Measurements from ENCODE around the gene CNNM3. TPM values are rescaled to one million over a fixed set of nuclear protein-coding genes. Genes with fewer than 3 reads are reported as not detected.

Gene CNNM3
- total RNA-seq, 4 donors from 2014 or later: 15.4 to 30.0 (median 18.8) TPM

- TF ChIP-seq POLR2A (IDR thresholded peaks at IDR 0.05) (no peak), CTCF (IDR thresholded peaks at IDR 0.05) (no peak)
- peak in 1 of 2 donors; percentile 59 for DNase-seq (ENCODE audit: low spot score in 2 of 2)
- no peak overlapping the region for H3K4me3 ChIP-seq (ENCODE audit: low read depth, poor library complexity, severe bottlenecking)
- WGBS, 2 donors: 57 to 68% methylated on average over 20 of the region's 20 CpGs
- intact Hi-C loops (cut with DNase I; ENCODE audit: low total_unique reads): no loop called here
These were observed 44.1 kb upstream of the CNNM3 start for GRCh38 chr2:96771796-96772618.

- TF ChIP-seq POLR2A (IDR thresholded peaks at IDR 0.05) (no peak), CTCF (IDR thresholded peaks at IDR 0.05) (no peak)
- intact Hi-C loops (cut with DNase I; ENCODE audit: low total_unique reads): no loop called here
- no peak for DNase-seq (ENCODE audit: low spot score in 2 of 2)
- H3K4me3 ChIP-seq (ENCODE audit: low read depth, poor library complexity, severe bottlenecking): no peak overlapping the region
- 58 to 62% methylated on average over 12 of the region's 12 CpGs for WGBS, 2 donors
These were observed 43.0 kb upstream of the CNNM3 start for GRCh38 chr2:96772903-96773671.

GRCh38 chr2:96773922-96774321, 42.1 kb upstream of the CNNM3 start:
- no peak overlapping the region for H3K4me3 ChIP-seq (ENCODE audit: low read depth, poor library complexity, severe bottlenecking)
- no peak for DNase-seq (ENCODE audit: low spot score in 2 of 2)
- TF ChIP-seq CTCF (IDR thresholded peaks at IDR 0.05) (no peak), POLR2A (IDR thresholded peaks at IDR 0.05) (no peak)
- intact Hi-C loops (cut with DNase I; ENCODE audit: low total_unique reads): no loop called here
- WGBS, 2 donors: 45 to 58% methylated on average over 7 of the region's 7 CpGs

- DNase-seq (ENCODE audit: low spot score in 2 of 2): no peak
- intact Hi-C loops (cut with DNase I; ENCODE audit: low total_unique reads): no loop called here
- TF ChIP-seq CTCF (IDR thresholded peaks at IDR 0.05) (no peak), POLR2A (IDR thresholded peaks at IDR 0.05) (no peak)
- 0 to 56% methylated on average over 1 of the region's 1 CpG for WGBS, 2 donors
- H3K4me3 ChIP-seq (ENCODE audit: low read depth, poor library complexity, severe bottlenecking): no peak overlapping the region
These were observed 40.9 kb upstream of the CNNM3 start for GRCh38 chr2:96775160-96775559.

GRCh38 chr2:96783388-96783787, 32.7 kb upstream of the CNNM3 start:
- TF ChIP-seq POLR2A (IDR thresholded peaks at IDR 0.05): no peak
- no peak for TF ChIP-seq CTCF (IDR thresholded peaks at IDR 0.05)

More at GRCh38 chr2:96783388-96783787, 32.7 kb upstream of the CNNM3 start:
- no peak for DNase-seq (ENCODE audit: low spot score in 2 of 2)
- no peak overlapping the region for H3K4me3 ChIP-seq (ENCODE audit: low read depth, poor library complexity, severe bottlenecking)
- intact Hi-C loops (cut with DNase I; ENCODE audit: low total_unique reads): no loop called here
- WGBS, 2 donors: 74 to 84% methylated on average over 4 of the region's 4 CpGs

All from lower leg skin (tissue), 4 donors.